GM15510 (cell line): ENCODE measurements around the gene GPC5.

Source experiments
- POLR2A ChIP-seq: IDR thresholded peaks from 3 replicates; pipeline ENCODE4 v1.6.1; 2011; ENCODE audit warnings: borderline replicate concordance; ENCODE audit not compliant: insufficient read length; ENCODE audit errors: extremely low read depth

GPC5 gene

GRCh38 chr13:91498298-91498697 lies 99.9 kb downstream of the GPC5 start:
- TF ChIP-seq POLR2A = no peak

GRCh38 chr13:91504216-91504615 lies 105.8 kb downstream of the GPC5 start:
- TF ChIP-seq POLR2A = no peak

- no peak for TF ChIP-seq POLR2A
Observed at GRCh38 chr13:91506759-91507158, 108.3 kb downstream of the GPC5 start.

GRCh38 chr13:91510058-91510457 lies 111.6 kb downstream of the GPC5 start:
- TF ChIP-seq POLR2A = no peak

- no peak for TF ChIP-seq POLR2A
Observed at GRCh38 chr13:91513790-91514189, 115.4 kb downstream of the GPC5 start.

GRCh38 chr13:91516799-91517198 lies 118.4 kb downstream of the GPC5 start:
- no peak for TF ChIP-seq POLR2A

GRCh38 chr13:91520952-91521351 lies 122.5 kb downstream of the GPC5 start:
- no peak for TF ChIP-seq POLR2A

- TF ChIP-seq POLR2A = no peak
Observed at GRCh38 chr13:91523116-91523515, 124.7 kb downstream of the GPC5 start.

GRCh38 chr13:91526543-91527033 lies 128.2 kb downstream of the GPC5 start:
- TF ChIP-seq POLR2A = no peak

GRCh38 chr13:91529739-91530482 lies 131.5 kb downstream of the GPC5 start:
- TF ChIP-seq POLR2A = no peak

GRCh38 chr13:91531646-91532045 lies 133.2 kb downstream of the GPC5 start:
- no peak for TF ChIP-seq POLR2A

GRCh38 chr13:91533354-91533753 lies 134.9 kb downstream of the GPC5 start:
- no peak for TF ChIP-seq POLR2A

GRCh38 chr13:91534996-91535395 lies 136.6 kb downstream of the GPC5 start:
- TF ChIP-seq POLR2A = no peak

GRCh38 chr13:91537376-91537775 lies 139.0 kb downstream of the GPC5 start:
- no peak for TF ChIP-seq POLR2A

GRCh38 chr13:91539286-91540157 lies 141.1 kb downstream of the GPC5 start:
- no peak for TF ChIP-seq POLR2A

GRCh38 chr13:91540158-91540736 lies 141.8 kb downstream of the GPC5 start:
- no peak for TF ChIP-seq POLR2A

- TF ChIP-seq POLR2A = no peak
Observed at GRCh38 chr13:91544723-91545122, 146.3 kb downstream of the GPC5 start.
